Endodermal cell (in vitro differentiated cells): ENCODE results near the gene NOXRED1. TPM values are rescaled to one million over a fixed set of nuclear protein-coding genes. Genes with fewer than 3 reads are reported as not detected.

ENCODE experiments used
- DNase-seq: peaks from one replicate; pipeline ENCODE4 v3.0.0-alpha.2; 2017
- H3K27ac ChIP-seq: 2 replicates; pipeline ENCODE4 v1.5.1; 2013; ENCODE audit warnings: mild to moderate bottlenecking, low read depth, low read length, moderate library complexity
- H3K27me3 ChIP-seq: 2 replicates; pipeline ENCODE4 v1.6.1; 2013; ENCODE audit warnings: mild to moderate bottlenecking, low read length, moderate library complexity; ENCODE audit not compliant: insufficient read depth, control insufficient read depth, poor library complexity, severe bottlenecking
- H3K36me3 ChIP-seq: 2 replicates; pipeline ENCODE4 v1.7.0; 2013; ENCODE audit warnings: mild to moderate bottlenecking, low read length, moderate library complexity; ENCODE audit not compliant: control insufficient read depth, insufficient read depth
- H3K4me1 ChIP-seq: one replicate; pipeline ENCODE4 v1.7.0; 2013; ENCODE audit warnings: low read length; ENCODE audit not compliant: control insufficient read depth, insufficient read depth
- H3K4me3 ChIP-seq: 2 replicates; pipeline ENCODE4 v1.5.1; 2013; ENCODE audit warnings: mild to moderate bottlenecking, low read length, moderate library complexity
- H3K9ac ChIP-seq: 2 replicates; pipeline ENCODE4 v1.6.1; 2013; ENCODE audit warnings: mild to moderate bottlenecking, low read length, moderate library complexity; ENCODE audit not compliant: poor library complexity, severe bottlenecking; ENCODE audit errors: extremely low read depth
- H3K9me3 ChIP-seq: 2 replicates; pipeline ENCODE4 v1.6.1; 2013; ENCODE audit warnings: mild to moderate bottlenecking, low read length, moderate library complexity; ENCODE audit not compliant: control insufficient read depth
- H3K27ac Mint-ChIP-seq: 2 replicates; pipeline ENCODE4 v1.8.0; 2020; ENCODE audit warnings: mixed read lengths
- H3K27me3 Mint-ChIP-seq: 2 replicates; pipeline ENCODE4 v1.8.0; 2021; ENCODE audit warnings: mild to moderate bottlenecking, mixed read lengths; ENCODE audit not compliant: insufficient read depth
- H3K36me3 Mint-ChIP-seq: 2 replicates; pipeline ENCODE4 v1.8.0; 2020; ENCODE audit warnings: low read depth, mixed read lengths
- H3K4me1 Mint-ChIP-seq: 2 replicates; pipeline ENCODE4 v1.8.0; 2020; ENCODE audit warnings: mixed read lengths
- H3K4me3 Mint-ChIP-seq: 2 replicates; pipeline ENCODE4 v1.8.0; 2020; ENCODE audit warnings: mild to moderate bottlenecking, moderate library complexity, mixed read lengths
- H3K9me3 Mint-ChIP-seq: 2 replicates; pipeline ENCODE4 v1.8.0; 2020; ENCODE audit warnings: mild to moderate bottlenecking, mixed read lengths
- CTCF ChIP-seq: fragments of 200-600 bp; sonication (generic); conservative IDR thresholded peaks from 2 replicates; pipeline ENCODE4 v1.5.0; 2021; ENCODE audit warnings: antibody characterized with exemption, mild to moderate bottlenecking
- WGBS, 2 experiments: methylation state at CpG; one replicate each; pipeline versions ENCODE4 v1.1.5 to v1.1.7; 2013; ENCODE audit warnings: missing lambda C conversion rate in 2 of 2, mixed read lengths in 1 of 2; ENCODE audit not compliant: insufficient coverage in 1 of 2, insufficient read length in 1 of 2; 5-methylcytosine and 5-hydroxymethylcytosine counted together
- total RNA-seq, 2 donors: library from RNA; stranded (reverse); fragmentation: NEBNext Ultra II Directional in 1 of 2; extraction: Animal tissue kit (Norgen Biotek cat#: 25700) in 1 of 2; gene quantifications; 2 replicates in 1 of 2; 3 replicates in 1 of 2; pipeline ENCODE4 v1.2.1, GENCODE V29; 2021

The NOXRED1 gene
- total RNA-seq, 2 donors from 2014 or later: 0.49 to 0.92 TPM

GRCh38 chr14:77406086-77406485, 17.2 kb downstream of the NOXRED1 start:
- Mint-ChIP-seq H3K36me3 (peaks cover 2% of the 10 kb centered on the region), H3K27ac (no peak overlapping the region), H3K4me3 (no peak overlapping the region), H3K9me3 (peaks cover 1% of the 10 kb centered on the region), H3K4me1 (peaks cover 7% of the 10 kb centered on the region), H3K27me3 (no peaks in the 10 kb centered on the region)
- Histone ChIP-seq H3K27me3 (no peaks in the 10 kb centered on the region), H3K27ac (no peak overlapping the region), H3K4me3 (no peak overlapping the region), H3K9me3 (no peaks in the 10 kb centered on the region), H3K4me1 (no peaks in the 10 kb centered on the region), H3K36me3 (no peaks in the 10 kb centered on the region), H3K9ac (no peak overlapping the region)
- no peak for DNase-seq
- no peak for TF ChIP-seq CTCF
- WGBS, 2 experiments: 90 to 96% methylated on average over 2 to 3 of the region's 3 CpGs

- no peak overlapping the region for H3K9ac ChIP-seq
- Mint-ChIP-seq H3K27ac (no peak overlapping the region), H3K4me1 (peaks cover 3% of the 10 kb centered on the region), H3K27me3 (no peaks in the 10 kb centered on the region), H3K36me3 (no peaks in the 10 kb centered on the region), H3K9me3 (no peaks in the 10 kb centered on the region), H3K4me3 (no peak overlapping the region)
- H3K4me3 ChIP-seq: no peak overlapping the region
- no peak for DNase-seq
- no peaks in the 10 kb centered on the region for H3K9me3 ChIP-seq
- no peak overlapping the region for H3K27ac ChIP-seq
- H3K27me3 ChIP-seq: no peaks in the 10 kb centered on the region
- whole genome bisulfite sequencing, 2 experiments: 89 to 100% methylated on average over 1 to 3 of the region's 3 CpGs
- no peaks in the 10 kb centered on the region for H3K36me3 ChIP-seq
- H3K4me1 ChIP-seq: no peaks in the 10 kb centered on the region
- no peak for TF ChIP-seq CTCF
Measured at GRCh38 chr14:77403768-77404167, 19.6 kb downstream of the NOXRED1 start.

GRCh38 chr14:77400216-77400615, 23.1 kb downstream of the NOXRED1 start:
- H3K27me3 Mint-ChIP-seq: no peaks in the 10 kb centered on the region
- WGBS, 2 experiments: 90 to 96% methylated on average over 3 to 6 of the region's 6 CpGs
- peaks cover 6% of the 10 kb centered on the region for H3K9me3 Mint-ChIP-seq
- no peak overlapping the region for H3K9ac ChIP-seq
- H3K4me3 ChIP-seq: no peak overlapping the region
- H3K27ac ChIP-seq: no peak overlapping the region
- H3K36me3 Mint-ChIP-seq: peaks cover 7% of the 10 kb centered on the region
- peaks cover 15% of the 10 kb centered on the region for H3K9me3 ChIP-seq
- no peaks in the 10 kb centered on the region for H3K4me1 Mint-ChIP-seq
- TF ChIP-seq CTCF: no peak
- H3K36me3 ChIP-seq: no peaks in the 10 kb centered on the region
- H3K4me3 Mint-ChIP-seq: no peak overlapping the region
- no peak for DNase-seq
- H3K27me3 ChIP-seq: no peaks in the 10 kb centered on the region
- no peak overlapping the region for H3K27ac Mint-ChIP-seq
- no peaks in the 10 kb centered on the region for H3K4me1 ChIP-seq
